ENCODE results near the gene PTPRCAP. TPM values are rescaled to one million over a fixed set of nuclear protein-coding genes. Genes with fewer than 3 reads are reported as not detected.
A peak's percentile ranks its signal among the peaks of the same experiment; 100 is the strongest.

The PTPRCAP gene
- total and polyA plus RNA-seq, 2 experiments from 2014 or later = 3.3 to 3.5 TPM

DNA sequence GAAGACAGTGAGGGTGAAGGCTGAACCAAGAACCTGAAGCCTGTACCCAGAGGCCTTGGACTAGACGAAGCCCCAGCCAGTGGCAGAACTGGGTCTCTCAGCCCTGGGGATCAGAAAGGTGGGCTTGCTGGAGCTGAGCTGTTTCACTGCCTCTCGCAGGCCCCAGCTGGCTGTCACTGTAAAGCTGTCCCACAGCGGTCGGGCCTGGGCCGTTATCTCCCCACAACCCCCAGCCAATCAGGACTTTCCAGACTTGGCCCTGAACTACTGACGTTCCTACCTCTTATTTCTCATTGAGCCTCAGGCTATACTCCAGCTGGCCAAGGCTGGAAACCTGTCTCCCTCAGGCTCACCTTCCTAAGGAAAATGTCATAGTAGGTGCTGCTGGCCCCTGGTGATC is 39.9 kb downstream of the PTPRCAP start:
- H3K4me3 Mint-ChIP-seq = no peak overlapping the region; the same call in 2 of the 3 replicates
- H3F3A ChIP-seq (replicated peaks; ENCODE audit: low read depth) = 0 out of 2 replicates have a peak, but pooled peaks cover 4% of the 10 kb centered on the region

More for the DNA sequence above, 39.9 kb downstream of the PTPRCAP start:
- peaks cover 8% of the 10 kb centered on the region; the same call in 1 of the 2 replicates for H4K20me1 ChIP-seq (replicated peaks; ENCODE audit: insufficient read depth)
- no peaks in the 10 kb centered on the region for H3K27me3 ChIP-seq (ENCODE audit: insufficient read depth)
- Mint-ChIP-seq H3K36me3 (ENCODE audit: low read depth) (peaks cover 47% of the 10 kb centered on the region), H3K27ac (peak overlapping the region; percentile 56; the same call in 1 of the 2 replicates), H3K4me1 (peaks cover 33% of the 10 kb centered on the region), H3K27me3 (ENCODE audit: insufficient read depth, low read depth, poor library complexity) (peaks cover 14% of the 10 kb centered on the region), H3K9me3 (no peaks in the 10 kb centered on the region)
- peaks cover 24% of the 10 kb centered on the region for H3K4me1 ChIP-seq (ENCODE audit: insufficient read depth)
- no peak for ATAC-seq
- H3K27ac ChIP-seq (ENCODE audit: low read depth) = no peak overlapping the region
- H3K36me3 ChIP-seq (ENCODE audit: insufficient read depth) = no peaks in the 10 kb centered on the region
- no peak overlapping the region for H2AFZ ChIP-seq
- H3K9me2 ChIP-seq (ENCODE audit: insufficient read depth) = no peaks in the 10 kb centered on the region
- H3K79me2 ChIP-seq (replicated peaks; ENCODE audit: insufficient read depth) = peaks cover 16% of the 10 kb centered on the region
- H3K4me2 ChIP-seq = peak overlapping the region; percentile 72; the same call in 1 of the 2 replicates
- DNase-seq (ENCODE audit: low spot score) = no peak
- no peak overlapping the region for H3K4me3 ChIP-seq
- TF ChIP-seq EZH2 (IDR thresholded peaks at IDR 0.05; ENCODE audit: low read depth, unreplicated experiment) (no peak), EZH2phosphoT487 (IDR thresholded peaks at IDR 0.05; ENCODE audit: unreplicated experiment) (no peak), ZNF114 (CRISPR knock-in tag; IDR thresholded peaks at IDR 0.05) (no peak), ZNF331 (CRISPR knock-in tag; IDR thresholded peaks at IDR 0.05; ENCODE audit: low read depth) (no peak), NANOG (IDR thresholded peaks at IDR 0.05; ENCODE audit: borderline replicate concordance) (no peak), POLR2AphosphoS5 (IDR thresholded peaks at IDR 0.05; ENCODE audit: low read depth) (no peak), CREB1 (CRISPR knock-in tag; IDR thresholded peaks at IDR 0.05; ENCODE audit: low read depth) (no peak), STAT1 (IDR thresholded peaks at IDR 0.05; ENCODE audit: unreplicated experiment) (no peak), JUNB (IDR thresholded peaks at IDR 0.05; ENCODE audit: unreplicated experiment) (no peak)
- TF ChIP-seq, protein P1, sequence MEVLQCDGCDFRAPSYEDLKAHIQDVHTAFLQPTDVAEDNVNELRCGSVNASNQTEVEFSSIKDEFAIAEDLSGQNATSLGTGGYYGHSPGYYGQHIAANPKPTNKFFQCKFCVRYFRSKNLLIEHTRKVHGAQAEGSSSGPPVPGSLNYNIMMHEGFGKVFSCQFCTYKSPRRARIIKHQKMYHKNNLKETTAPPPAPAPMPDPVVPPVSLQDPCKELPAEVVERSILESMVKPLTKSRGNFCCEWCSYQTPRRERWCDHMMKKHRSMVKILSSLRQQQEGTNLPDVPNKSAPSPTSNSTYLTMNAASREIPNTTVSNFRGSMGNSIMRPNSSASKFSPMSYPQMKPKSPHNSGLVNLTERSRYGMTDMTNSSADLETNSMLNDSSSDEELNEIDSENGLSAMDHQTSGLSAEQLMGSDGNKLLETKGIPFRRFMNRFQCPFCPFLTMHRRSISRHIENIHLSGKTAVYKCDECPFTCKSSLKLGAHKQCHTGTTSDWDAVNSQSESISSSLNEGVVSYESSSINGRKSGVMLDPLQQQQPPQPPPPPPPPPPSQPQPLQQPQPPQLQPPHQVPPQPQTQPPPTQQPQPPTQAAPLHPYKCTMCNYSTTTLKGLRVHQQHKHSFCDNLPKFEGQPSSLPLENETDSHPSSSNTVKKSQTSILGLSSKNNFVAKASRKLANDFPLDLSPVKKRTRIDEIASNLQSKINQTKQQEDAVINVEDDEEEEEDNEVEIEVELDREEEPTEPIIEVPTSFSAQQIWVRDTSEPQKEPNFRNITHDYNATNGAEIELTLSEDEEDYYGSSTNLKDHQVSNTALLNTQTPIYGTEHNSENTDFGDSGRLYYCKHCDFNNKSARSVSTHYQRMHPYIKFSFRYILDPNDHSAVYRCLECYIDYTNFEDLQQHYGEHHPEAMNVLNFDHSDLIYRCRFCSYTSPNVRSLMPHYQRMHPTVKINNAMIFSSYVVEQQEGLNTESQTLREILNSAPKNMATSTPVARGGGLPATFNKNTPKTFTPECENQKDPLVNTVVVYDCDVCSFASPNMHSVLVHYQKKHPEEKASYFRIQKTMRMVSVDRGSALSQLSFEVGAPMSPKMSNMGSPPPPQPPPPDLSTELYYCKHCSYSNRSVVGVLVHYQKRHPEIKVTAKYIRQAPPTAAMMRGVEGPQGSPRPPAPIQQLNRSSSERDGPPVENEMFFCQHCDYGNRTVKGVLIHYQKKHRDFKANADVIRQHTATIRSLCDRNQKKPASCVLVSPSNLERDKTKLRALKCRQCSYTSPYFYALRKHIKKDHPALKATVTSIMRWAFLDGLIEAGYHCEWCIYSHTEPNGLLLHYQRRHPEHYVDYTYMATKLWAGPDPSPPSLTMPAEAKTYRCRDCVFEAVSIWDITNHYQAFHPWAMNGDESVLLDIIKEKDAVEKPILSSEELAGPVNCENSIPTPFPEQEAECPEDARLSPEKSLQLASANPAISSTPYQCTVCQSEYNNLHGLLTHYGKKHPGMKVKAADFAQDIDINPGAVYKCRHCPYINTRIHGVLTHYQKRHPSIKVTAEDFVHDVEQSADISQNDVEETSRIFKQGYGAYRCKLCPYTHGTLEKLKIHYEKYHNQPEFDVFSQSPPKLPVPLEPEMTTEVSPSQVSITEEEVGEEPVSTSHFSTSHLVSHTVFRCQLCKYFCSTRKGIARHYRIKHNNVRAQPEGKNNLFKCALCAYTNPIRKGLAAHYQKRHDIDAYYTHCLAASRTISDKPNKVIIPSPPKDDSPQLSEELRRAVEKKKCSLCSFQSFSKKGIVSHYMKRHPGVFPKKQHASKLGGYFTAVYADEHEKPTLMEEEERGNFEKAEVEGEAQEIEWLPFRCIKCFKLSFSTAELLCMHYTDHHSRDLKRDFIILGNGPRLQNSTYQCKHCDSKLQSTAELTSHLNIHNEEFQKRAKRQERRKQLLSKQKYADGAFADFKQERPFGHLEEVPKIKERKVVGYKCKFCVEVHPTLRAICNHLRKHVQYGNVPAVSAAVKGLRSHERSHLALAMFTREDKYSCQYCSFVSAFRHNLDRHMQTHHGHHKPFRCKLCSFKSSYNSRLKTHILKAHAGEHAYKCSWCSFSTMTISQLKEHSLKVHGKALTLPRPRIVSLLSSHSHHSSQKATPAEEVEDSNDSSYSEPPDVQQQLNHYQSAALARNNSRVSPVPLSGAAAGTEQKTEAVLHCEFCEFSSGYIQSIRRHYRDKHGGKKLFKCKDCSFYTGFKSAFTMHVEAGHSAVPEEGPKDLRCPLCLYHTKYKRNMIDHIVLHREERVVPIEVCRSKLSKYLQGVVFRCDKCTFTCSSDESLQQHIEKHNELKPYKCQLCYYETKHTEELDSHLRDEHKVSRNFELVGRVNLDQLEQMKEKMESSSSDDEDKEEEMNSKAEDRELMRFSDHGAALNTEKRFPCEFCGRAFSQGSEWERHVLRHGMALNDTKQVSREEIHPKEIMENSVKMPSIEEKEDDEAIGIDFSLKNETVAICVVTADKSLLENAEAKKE (CRISPR knock-in tag; IDR thresholded peaks at IDR 0.05) = no peak
- TF ChIP-seq, protein P2, sequence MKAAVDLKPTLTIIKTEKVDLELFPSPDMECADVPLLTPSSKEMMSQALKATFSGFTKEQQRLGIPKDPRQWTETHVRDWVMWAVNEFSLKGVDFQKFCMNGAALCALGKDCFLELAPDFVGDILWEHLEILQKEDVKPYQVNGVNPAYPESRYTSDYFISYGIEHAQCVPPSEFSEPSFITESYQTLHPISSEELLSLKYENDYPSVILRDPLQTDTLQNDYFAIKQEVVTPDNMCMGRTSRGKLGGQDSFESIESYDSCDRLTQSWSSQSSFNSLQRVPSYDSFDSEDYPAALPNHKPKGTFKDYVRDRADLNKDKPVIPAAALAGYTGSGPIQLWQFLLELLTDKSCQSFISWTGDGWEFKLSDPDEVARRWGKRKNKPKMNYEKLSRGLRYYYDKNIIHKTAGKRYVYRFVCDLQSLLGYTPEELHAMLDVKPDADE (IDR thresholded peaks at IDR 0.05) = no peak
- TF ChIP-seq, protein P3, sequence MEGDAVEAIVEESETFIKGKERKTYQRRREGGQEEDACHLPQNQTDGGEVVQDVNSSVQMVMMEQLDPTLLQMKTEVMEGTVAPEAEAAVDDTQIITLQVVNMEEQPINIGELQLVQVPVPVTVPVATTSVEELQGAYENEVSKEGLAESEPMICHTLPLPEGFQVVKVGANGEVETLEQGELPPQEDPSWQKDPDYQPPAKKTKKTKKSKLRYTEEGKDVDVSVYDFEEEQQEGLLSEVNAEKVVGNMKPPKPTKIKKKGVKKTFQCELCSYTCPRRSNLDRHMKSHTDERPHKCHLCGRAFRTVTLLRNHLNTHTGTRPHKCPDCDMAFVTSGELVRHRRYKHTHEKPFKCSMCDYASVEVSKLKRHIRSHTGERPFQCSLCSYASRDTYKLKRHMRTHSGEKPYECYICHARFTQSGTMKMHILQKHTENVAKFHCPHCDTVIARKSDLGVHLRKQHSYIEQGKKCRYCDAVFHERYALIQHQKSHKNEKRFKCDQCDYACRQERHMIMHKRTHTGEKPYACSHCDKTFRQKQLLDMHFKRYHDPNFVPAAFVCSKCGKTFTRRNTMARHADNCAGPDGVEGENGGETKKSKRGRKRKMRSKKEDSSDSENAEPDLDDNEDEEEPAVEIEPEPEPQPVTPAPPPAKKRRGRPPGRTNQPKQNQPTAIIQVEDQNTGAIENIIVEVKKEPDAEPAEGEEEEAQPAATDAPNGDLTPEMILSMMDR (conservative IDR thresholded peaks at IDR 0.05; ENCODE audit: low read depth in 2 of 2) = no peak
